Endothelial cell of umbilical vein (primary cell): ENCODE measurements around the gene ARL10. TPM values are rescaled to one million over a fixed set of nuclear protein-coding genes. Genes with fewer than 3 reads are reported as not detected.

Source experiments
- BruUV-seq: library from RNA; stranded (reverse); fragments of 400-500 nt; replicated peaks from 2 replicates; lab custom pipeline; 2021; lab: Mats Ljungman, UMichigan
- CTCF ChIA-PET: fragments of 300-600, 350-600 bp; sonication (Branson Sonifier 250); formaldehyde crosslinking; loops from one replicate; lab custom pipeline; 2021; ENCODE audit warnings: antibody characterized with exemption, inconsistent platforms; lab: Charles Lee
- POLR2A ChIA-PET: fragments of 300-600, 350-600 bp; sonication (Branson Sonifier 250); formaldehyde crosslinking; loops from one replicate; lab custom pipeline; 2021; ENCODE audit warnings: antibody characterized with exemption, inconsistent platforms; lab: Charles Lee
- DNase-seq: peaks from one replicate; pipeline ENCODE4 v3.0.0-alpha.2; 2011; ENCODE audit warnings: low read depth, low spot score
- FAIRE-seq: peaks from 2 replicates; lab custom pipeline; 2011; peaks lifted over from hg19 to GRCh38; lab: Jason Lieb, UNC
- H2AFZ ChIP-seq: 2 replicates; pipeline ENCODE4 v1.6.0; 2012; ENCODE audit warnings: low read depth, low read length, control low read depth, inconsistent platforms
- H3K27ac ChIP-seq: 2 replicates; pipeline ENCODE4 v1.5.1; 2011; ENCODE audit warnings: low read depth, mild to moderate bottlenecking, control low read depth, low read length, moderate library complexity; ENCODE audit not compliant: insufficient read depth
- H3K27me3 ChIP-seq, 2 experiments: 2 replicates each; pipeline versions ENCODE4 v1.6.0 to v1.6.1; 2011; ENCODE audit warnings: low read length in 2 of 2, mixed read lengths in 1 of 2; ENCODE audit not compliant: control insufficient read depth in 2 of 2, insufficient read depth in 2 of 2
- H3K36me3 ChIP-seq, 2 experiments: 2 replicates in 1 of 2; 3 replicates in 1 of 2; pipeline ENCODE4 v1.5.1; 2011; ENCODE audit warnings: low read length in 2 of 2, mild to moderate bottlenecking in 1 of 2, moderate library complexity in 1 of 2; ENCODE audit not compliant: control insufficient read depth in 2 of 2, insufficient read depth in 2 of 2; ENCODE audit errors: extremely low read depth in 1 of 2
- H3K4me1 ChIP-seq: 3 replicates; pipeline ENCODE4 v1.5.1; 2011; ENCODE audit warnings: mild to moderate bottlenecking, low read length; ENCODE audit not compliant: control insufficient read depth, insufficient read depth; ENCODE audit errors: extremely low read depth
- H3K4me2 ChIP-seq: 2 replicates; pipeline ENCODE4 v1.6.1; 2011; ENCODE audit warnings: low read length, control low read depth, mixed read lengths; ENCODE audit not compliant: insufficient read depth
- H3K4me3 ChIP-seq, 3 experiments: fragments of 200-600 bp in 1 of 3; sonication (generic), shearing (Covaris generic) in 1 of 3; replicated peaks in 1 of 3; 2 replicates each; pipeline ENCODE4 v1.5.1; 2011 to 2016; ENCODE audit warnings: control low read depth in 3 of 3, low read length in 3 of 3, mild to moderate bottlenecking in 2 of 3, inconsistent platforms in 1 of 3, low read depth in 1 of 3, moderate library complexity in 1 of 3; ENCODE audit not compliant: insufficient read depth in 1 of 3
- H3K79me2 ChIP-seq: 2 replicates; pipeline ENCODE4 v1.6.0; 2012; ENCODE audit warnings: low read length, inconsistent platforms; ENCODE audit not compliant: control insufficient read depth, insufficient read depth
- H3K9ac ChIP-seq: replicated peaks from 2 replicates; pipeline ENCODE3; 2011; ENCODE audit warnings: low read length, control low read depth; ENCODE audit not compliant: insufficient read depth; ENCODE audit errors: extremely low read depth
- H3K9me1 ChIP-seq: replicated peaks from 3 replicates; pipeline ENCODE4 v1.6.0; 2011; ENCODE audit warnings: mild to moderate bottlenecking, low read length; ENCODE audit not compliant: control insufficient read depth, insufficient read depth; ENCODE audit errors: extremely low read depth
- H3K9me3 ChIP-seq: replicated peaks from 2 replicates; pipeline ENCODE4 v1.5.1; 2012; ENCODE audit warnings: low read length, inconsistent platforms; ENCODE audit not compliant: control insufficient read depth, insufficient read depth
- H4K20me1 ChIP-seq: replicated peaks from 2 replicates; pipeline ENCODE3; 2011; ENCODE audit warnings: mild to moderate bottlenecking, low read length; ENCODE audit not compliant: control insufficient read depth, insufficient read depth; ENCODE audit errors: extremely low read depth
- CTCF ChIP-seq, 2 donors: IDR thresholded peaks; 1 replicate in 1 of 2; 2 replicates in 1 of 2; pipeline ENCODE4 v1.5.1; 2011; ENCODE audit warnings: low read length in 2 of 2, mild to moderate bottlenecking in 2 of 2, moderate library complexity in 2 of 2, control low read depth in 1 of 2, inconsistent platforms in 1 of 2, low read depth in 1 of 2; ENCODE audit not compliant: insufficient read depth in 1 of 2; ENCODE audit errors: extremely low read depth in 1 of 2
- FOS ChIP-seq: IDR thresholded peaks from 2 replicates; pipeline ENCODE4 v1.6.1; 2011; ENCODE audit warnings: mild to moderate bottlenecking, low read length, moderate library complexity, borderline replicate concordance; ENCODE audit not compliant: insufficient read depth
- GATA2 ChIP-seq: IDR thresholded peaks from 2 replicates; pipeline ENCODE4 v1.7.0; 2011; ENCODE audit warnings: low read depth, mild to moderate bottlenecking, moderate library complexity, mixed read lengths, low read length; ENCODE audit not compliant: insufficient read length, insufficient read depth
- JUN ChIP-seq: IDR thresholded peaks from 2 replicates; pipeline ENCODE4 v1.6.1; 2011; ENCODE audit warnings: borderline replicate concordance, low read depth; ENCODE audit not compliant: insufficient read length, insufficient read depth
- MYC ChIP-seq: IDR thresholded peaks from one replicate; pipeline ENCODE4 v1.6.1; 2011; ENCODE audit warnings: mild to moderate bottlenecking, low read depth, low read length
- POLR2A ChIP-seq: IDR thresholded peaks from 2 replicates; pipeline ENCODE4 v1.6.1; 2012; ENCODE audit warnings: low read depth, mild to moderate bottlenecking, control low read depth, low read length
- POLR2AphosphoS5 ChIP-seq: IDR thresholded peaks from 2 replicates; pipeline ENCODE4 v1.6.1; 2012; ENCODE audit warnings: low read depth, mild to moderate bottlenecking, control low read depth, low read length, moderate library complexity; ENCODE audit not compliant: insufficient read depth
- dilution Hi-C: fragments of 300-500 bp; cut with MboI; formaldehyde crosslinking; loops from one replicate; pipeline ENCODE4 v1.15.0; 2019; ENCODE audit warnings: low sequenced_read_pairs; ENCODE audit not compliant: extremely low pct_ligation_motif_present
- intact Hi-C: fragments of 100-400 bp; cut with micrococcal nuclease; formaldehyde crosslinking; loops from one replicate; pipeline ENCODE4 v1.10.0; 2022
- polyA plus RNA-seq, 4 experiments: library from polyadenylated mRNA; depleted of rRNA in 3 of 4; stranded (reverse) in 3 of 4; unstranded in 1 of 4; fragments of >200 nt; gene quantifications; 2 replicates each; pipeline versions ENCODE4 v1.2.1 to v1.2.3, GENCODE V29; 2011 to 2012; ENCODE audit warnings: missing spikeins in 1 of 4
- total RNA-seq: library from RNA; stranded (reverse); gene quantifications from 2 replicates; pipeline ENCODE4 v1.2.3, GENCODE V29; 2021

Gene ARL10
- total and polyA plus RNA-seq, 2 donors (not counting 3 experiments of a cell fraction or from before 2014, with no cell fraction given) = 7.7 to 20.7 TPM

- H3K4me2 ChIP-seq = no peak overlapping the region
- no peak for TF ChIP-seq MYC
- TF ChIP-seq FOS = no peak
- no peak for TF ChIP-seq CTCF (IDR thresholded peaks at IDR 0.05; ENCODE audit: extremely low read depth in 1 of 2, insufficient read depth in 1 of 2, low read depth in 1 of 2, low read length in 2 of 2)
- no peak for TF ChIP-seq POLR2A
- TF ChIP-seq POLR2AphosphoS5 = no peak
- no peak for TF ChIP-seq JUN
- TF ChIP-seq GATA2 = no peak
- no peak overlapping the region for H2AFZ ChIP-seq
- no peak overlapping the region for H3K9ac ChIP-seq
- H3K79me2 ChIP-seq = no peaks in the 10 kb centered on the region
- H3K4me1 ChIP-seq = no peaks in the 10 kb centered on the region
- peaks cover 0 to 20% of the 10 kb centered on the region in 2 experiments for H3K36me3 ChIP-seq
- H4K20me1 ChIP-seq = no peaks in the 10 kb centered on the region
- FAIRE-seq (no peak), DNase-seq (no peak)
- intact Hi-C loops = no loop called here
- CTCF ChIA-PET = interaction anchor here (1.6 kb wide), 1 partner anchor 11 kb away, joined by 4 read pairs; the partner anchor contains the start of gene KIAA1191
- no peaks in the 10 kb centered on the region for H3K9me1 ChIP-seq
- BruUV-seq = no TSS peak
- no peaks in the 10 kb centered on the region for H3K27me3 ChIP-seq
- dilution Hi-C loops = no loop called here
- H3K9me3 ChIP-seq = no peaks in the 10 kb centered on the region
- H3K27ac ChIP-seq = no peak overlapping the region
- POLR2A ChIA-PET = no interaction called here
- no peak overlapping the region for H3K4me3 ChIP-seq
Measured at GRCh38 chr5:176371621-176372539, 6.6 kb downstream of the ARL10 start.
